H1 (cell line): ENCODE measurements around the gene ATG4D. TPM values are rescaled to one million over a fixed set of nuclear protein-coding genes. Genes with fewer than 3 reads are reported as not detected.

Source experiments
- ASH2L ChIP-seq: fragments of 200-600, 300-600 bp; sonication (generic); IDR thresholded peaks from one replicate; pipeline ENCODE4 v1.7.1; 2017; ENCODE audit warnings: low read length
- BRCA1 ChIP-seq: IDR thresholded peaks from 2 replicates; pipeline ENCODE4 v1.6.1; 2012; ENCODE audit warnings: low read depth, low read length, improper control_type of control experiment
- CHD1 ChIP-seq: IDR thresholded peaks from 2 replicates; pipeline ENCODE4 v1.6.1; 2012; ENCODE audit warnings: low read depth, low read length, improper control_type of control experiment
- GABPA ChIP-seq: IDR thresholded peaks from 2 replicates; pipeline ENCODE4 v1.6.1; 2011; ENCODE audit warnings: mild to moderate bottlenecking, low read length, moderate library complexity, borderline replicate concordance; ENCODE audit not compliant: insufficient read depth
- JUN ChIP-seq: IDR thresholded peaks from 2 replicates; pipeline ENCODE4 v1.6.1; 2011; ENCODE audit warnings: low read depth, mild to moderate bottlenecking, improper control_type of control experiment, low read length
- JUND ChIP-seq: IDR thresholded peaks from 2 replicates; pipeline ENCODE4 v1.6.1; 2011; ENCODE audit warnings: mild to moderate bottlenecking, improper control_type of control experiment, low read length
- KDM1A ChIP-seq: fragments of 200-600, 300-600 bp; sonication (generic); IDR thresholded peaks from 2 replicates; pipeline ENCODE4 v1.7.1; 2016; ENCODE audit warnings: mild to moderate bottlenecking, low read length, borderline replicate concordance
- MAFK ChIP-seq: IDR thresholded peaks from 2 replicates; pipeline ENCODE4 v1.6.1; 2012; ENCODE audit warnings: low read depth, mild to moderate bottlenecking, improper control_type of control experiment, low read length
- NANOG ChIP-seq: IDR thresholded peaks from 2 replicates; pipeline ENCODE4 v1.6.1; 2011; ENCODE audit warnings: low read length, low read depth, mild to moderate bottlenecking, inconsistent platforms; ENCODE audit not compliant: insufficient read depth, poor library complexity, severe bottlenecking
- PHF8 ChIP-seq: fragments of 200-600 bp; sonication (generic); conservative IDR thresholded peaks from 2 replicates; pipeline ENCODE4 v1.7.1; 2012; ENCODE audit warnings: low read depth, mild to moderate bottlenecking, inconsistent platforms, low read length, moderate library complexity
- RNF2 ChIP-seq: fragments of 200-900, 300-1000 bp; sonication (generic); IDR thresholded peaks from 2 replicates; pipeline ENCODE4 v1.7.1; 2016; ENCODE audit warnings: borderline replicate concordance, low read depth, mild to moderate bottlenecking, antibody characterized with exemption, low read length; ENCODE audit not compliant: poor library complexity, severe bottlenecking; ENCODE audit errors: missing control alignments
- SAP30 ChIP-seq: fragments of 300-600 bp; sonication (generic); IDR thresholded peaks from 2 replicates; pipeline ENCODE4 v1.7.1; 2012; ENCODE audit warnings: low read length, moderate library complexity, mild to moderate bottlenecking, inconsistent platforms; ENCODE audit not compliant: insufficient read depth, insufficient replicate concordance
- SIN3A ChIP-seq, 2 experiments: IDR thresholded peaks in 1 of 2; conservative IDR thresholded peaks in 1 of 2; 2 replicates each; pipeline ENCODE4 v1.6.1; 2011 to 2012; ENCODE audit warnings: low read length in 2 of 2, improper control_type of control experiment in 1 of 2, low read depth in 1 of 2, mild to moderate bottlenecking in 1 of 2
- SP1 ChIP-seq: IDR thresholded peaks from 2 replicates; pipeline ENCODE4 v1.6.1; 2011; ENCODE audit warnings: low read depth, low read length
- TAF1 ChIP-seq: IDR thresholded peaks from 2 replicates; pipeline ENCODE4 v1.6.1; 2011; ENCODE audit warnings: mild to moderate bottlenecking, low read depth, low read length
- TAF7 ChIP-seq: optimal IDR thresholded peaks from 2 replicates; pipeline ENCODE3; 2011; ENCODE audit warnings: low read depth, mild to moderate bottlenecking, inconsistent platforms, low read length, moderate library complexity, borderline replicate concordance
- ZNF274 ChIP-seq: IDR thresholded peaks from 2 replicates; pipeline ENCODE4 v1.7.0; 2012; ENCODE audit warnings: low read length, borderline replicate concordance; ENCODE audit errors: extremely low read depth
- polyA plus RNA-seq, 7 experiments: library from polyadenylated mRNA; depleted of rRNA in 3 of 7; stranded (reverse) in 5 of 7; unstranded in 2 of 7; fragments of >200 nt in 5 of 7; fragments of 200-250 nt in 2 of 7; gene quantifications; 1 replicate in 5 of 7; 2 replicates in 1 of 7; 4 replicates in 1 of 7; pipeline versions ENCODE4 v1.2.1 to v1.2.3, GENCODE V29; 2011 to 2013; ENCODE audit warnings: missing spikeins in 2 of 7, mixed read lengths in 2 of 7
- total RNA-seq: library from RNA; stranded (reverse); fragmentation: NEBNext Ultra II Directional; extraction: Animal tissue kit (Norgen Biotek cat#: 25700); gene quantifications from 2 replicates; pipeline ENCODE4 v1.2.1, GENCODE V29; 2021
- TF ChIP-seq, protein P1 (sequence below): IDR thresholded peaks from 2 replicates; pipeline ENCODE4 v1.6.1; 2011; ENCODE audit warnings: low read depth, mild to moderate bottlenecking, low read length; ENCODE audit not compliant: insufficient read depth
- TF ChIP-seq, protein P2 (sequence below), 3 experiments: IDR thresholded peaks; 1 replicate in 2 of 3; 2 replicates in 1 of 3; pipeline versions ENCODE4 v1.5.1 to v1.6.1; 2011; ENCODE audit warnings: low read length in 3 of 3, mild to moderate bottlenecking in 3 of 3, inconsistent platforms in 2 of 3, low read depth in 1 of 3, moderate library complexity in 1 of 3; ENCODE audit not compliant: insufficient read depth in 1 of 3; ENCODE audit errors: control extremely low read depth in 1 of 3

The ATG4D gene
- total and polyA plus RNA-seq, 2 of the 8 experiments (the other 6 are each of a cell fraction or from before 2014, with no cell fraction given), result 39.6 to 43.7 TPM

DNA sequence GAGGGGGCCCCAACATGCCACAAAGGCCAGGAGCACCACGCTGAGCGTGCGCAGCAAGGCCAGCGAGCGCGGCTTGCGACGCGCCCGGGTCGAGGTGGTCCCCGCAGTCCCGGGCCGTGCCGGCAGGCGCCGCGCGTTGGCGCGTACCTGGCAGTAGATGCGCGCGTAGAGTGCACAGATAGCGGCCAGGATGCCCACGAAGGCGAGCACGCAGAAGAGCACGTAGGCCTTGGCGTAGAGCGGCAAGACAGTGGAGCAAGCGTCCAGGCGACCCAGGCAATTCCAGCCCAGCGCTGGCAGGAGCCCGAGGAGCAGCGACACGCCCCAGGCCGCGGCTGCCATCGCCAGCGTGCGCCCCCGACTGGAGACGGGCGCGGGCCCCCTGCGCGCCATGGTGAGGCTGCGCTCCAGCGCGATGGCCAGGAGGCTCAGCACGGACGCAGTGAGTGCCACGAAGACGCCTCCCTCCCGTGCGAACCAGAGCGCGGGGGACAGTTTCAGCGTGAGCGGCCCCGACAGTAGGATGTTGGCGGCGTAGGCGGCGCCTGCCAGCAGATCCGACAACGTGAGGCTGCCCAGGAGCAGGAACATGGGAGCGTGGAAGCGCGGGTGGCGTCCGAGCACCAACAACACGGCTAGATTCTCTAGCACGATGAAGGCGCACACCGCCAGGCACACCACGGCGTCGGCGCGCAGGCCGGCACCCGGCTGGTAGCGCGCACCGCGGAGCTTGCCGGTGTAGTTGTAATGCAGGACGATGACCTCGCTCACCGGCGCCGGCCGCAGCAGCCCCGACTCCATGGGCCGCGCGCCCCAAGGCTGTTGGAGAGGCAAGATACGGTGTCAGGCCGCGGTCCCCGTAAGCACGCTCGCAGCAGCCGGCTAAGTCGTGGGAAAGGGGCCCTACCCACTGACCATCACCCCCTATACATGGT lies 29.2 kb upstream of the ATG4D start (continued):
- TF ChIP-seq RNF2, result peak; percentile 43
- no peak for TF ChIP-seq NANOG
- no peak for TF ChIP-seq SAP30
- TF ChIP-seq TAF1, result 0 out of 2 replicates have a peak, but pooled peaks have one; percentile 8
- no peak for TF ChIP-seq TAF7
- no peak for TF ChIP-seq BRCA1
- TF ChIP-seq, protein P1, sequence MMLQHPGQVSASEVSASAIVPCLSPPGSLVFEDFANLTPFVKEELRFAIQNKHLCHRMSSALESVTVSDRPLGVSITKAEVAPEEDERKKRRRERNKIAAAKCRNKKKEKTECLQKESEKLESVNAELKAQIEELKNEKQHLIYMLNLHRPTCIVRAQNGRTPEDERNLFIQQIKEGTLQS, result no peak
- no peak for TF ChIP-seq KDM1A
- TF ChIP-seq, protein P2, sequence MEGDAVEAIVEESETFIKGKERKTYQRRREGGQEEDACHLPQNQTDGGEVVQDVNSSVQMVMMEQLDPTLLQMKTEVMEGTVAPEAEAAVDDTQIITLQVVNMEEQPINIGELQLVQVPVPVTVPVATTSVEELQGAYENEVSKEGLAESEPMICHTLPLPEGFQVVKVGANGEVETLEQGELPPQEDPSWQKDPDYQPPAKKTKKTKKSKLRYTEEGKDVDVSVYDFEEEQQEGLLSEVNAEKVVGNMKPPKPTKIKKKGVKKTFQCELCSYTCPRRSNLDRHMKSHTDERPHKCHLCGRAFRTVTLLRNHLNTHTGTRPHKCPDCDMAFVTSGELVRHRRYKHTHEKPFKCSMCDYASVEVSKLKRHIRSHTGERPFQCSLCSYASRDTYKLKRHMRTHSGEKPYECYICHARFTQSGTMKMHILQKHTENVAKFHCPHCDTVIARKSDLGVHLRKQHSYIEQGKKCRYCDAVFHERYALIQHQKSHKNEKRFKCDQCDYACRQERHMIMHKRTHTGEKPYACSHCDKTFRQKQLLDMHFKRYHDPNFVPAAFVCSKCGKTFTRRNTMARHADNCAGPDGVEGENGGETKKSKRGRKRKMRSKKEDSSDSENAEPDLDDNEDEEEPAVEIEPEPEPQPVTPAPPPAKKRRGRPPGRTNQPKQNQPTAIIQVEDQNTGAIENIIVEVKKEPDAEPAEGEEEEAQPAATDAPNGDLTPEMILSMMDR (IDR thresholded peaks at IDR 0.05; ENCODE audit: control extremely low read depth in 1 of 3, insufficient read depth in 1 of 3, low read depth in 1 of 3, low read length in 3 of 3), result peak; percentile 46 to 77 (median 60)
- TF ChIP-seq CHD1, result no peak
- TF ChIP-seq PHF8, result no peak
- TF ChIP-seq ZNF274, result no peak
- no peak for TF ChIP-seq MAFK
- TF ChIP-seq ASH2L, result peak; percentile 94
- TF ChIP-seq SP1, result no peak
- TF ChIP-seq SIN3A (conservative IDR thresholded peaks at IDR 0.05 in 1 of 2, IDR thresholded peaks at IDR 0.05 in 1 of 2; ENCODE audit: low read depth in 1 of 2, low read length in 2 of 2), result no peak
- TF ChIP-seq JUN, result no peak
- TF ChIP-seq JUND, result no peak
- TF ChIP-seq GABPA, result no peak
